Kidney epithelial cell (primary cell): ENCODE results near the gene DPP6. TPM values are rescaled to one million over a fixed set of nuclear protein-coding genes. Genes with fewer than 3 reads are reported as not detected.

Source experiments
- DNase-seq: peaks from one replicate; pipeline ENCODE4 v3.0.0-alpha.2; 2010; ENCODE audit warnings: low read depth
- H3K27me3 ChIP-seq: 2 replicates; pipeline ENCODE4 v1.6.0; 2011; ENCODE audit warnings: low read length; ENCODE audit not compliant: control insufficient read depth, insufficient read depth
- H3K36me3 ChIP-seq: 2 replicates; pipeline ENCODE4 v1.5.1; 2011; ENCODE audit warnings: low read length; ENCODE audit not compliant: control insufficient read depth, insufficient read depth
- H3K4me3 ChIP-seq: 2 replicates; pipeline ENCODE4 v1.5.1; 2011; ENCODE audit warnings: low read depth, mild to moderate bottlenecking, control low read depth, low read length
- CTCF ChIP-seq: IDR thresholded peaks from 2 replicates; pipeline ENCODE4 v1.5.1; 2011; ENCODE audit warnings: mild to moderate bottlenecking, moderate library complexity, low read length, control low read depth, inconsistent platforms; ENCODE audit not compliant: insufficient read depth, poor library complexity, severe bottlenecking
- total RNA-seq: library from RNA; depleted of rRNA; stranded (reverse); fragments of >200 nt; gene quantifications from 2 replicates; pipeline ENCODE4 v1.2.3, GENCODE V29; 2015

DPP6 gene
- total RNA-seq, 1 donor from 2014 or later: 0.84 TPM

GRCh38 chr7:154729056-154729455, 676.9 kb downstream of the DPP6 start:
- Histone ChIP-seq H3K36me3 (no peaks in the 10 kb centered on the region), H3K27me3 (no peaks in the 10 kb centered on the region), H3K4me3 (no peak overlapping the region)
- DNase-seq: no peak
- no peak for TF ChIP-seq CTCF

- TF ChIP-seq CTCF: no peak
- DNase-seq: no peak
- H3K27me3 ChIP-seq: no peaks in the 10 kb centered on the region
These were observed 683.6 kb downstream of the DPP6 start for GRCh38 chr7:154735766-154736165.

GRCh38 chr7:154736389-154736788, 684.2 kb downstream of the DPP6 start:
- H3K27me3 ChIP-seq: no peaks in the 10 kb centered on the region
- no peaks in the 10 kb centered on the region for H3K36me3 ChIP-seq
- no peak overlapping the region for H3K4me3 ChIP-seq
- no peak for DNase-seq
- TF ChIP-seq CTCF: no peak

More at GRCh38 chr7:154735766-154736165, 683.6 kb downstream of the DPP6 start:
- H3K4me3 ChIP-seq: no peak overlapping the region
- H3K36me3 ChIP-seq: no peaks in the 10 kb centered on the region

- no peak for DNase-seq
- Histone ChIP-seq H3K36me3 (no peaks in the 10 kb centered on the region), H3K4me3 (no peak overlapping the region), H3K27me3 (no peaks in the 10 kb centered on the region)
- TF ChIP-seq CTCF: no peak
These were observed 686.0 kb downstream of the DPP6 start for GRCh38 chr7:154738216-154738615.

- no peak for TF ChIP-seq CTCF
- DNase-seq: no peak
- H3K4me3 ChIP-seq: no peak overlapping the region
- no peaks in the 10 kb centered on the region for H3K27me3 ChIP-seq
- no peaks in the 10 kb centered on the region for H3K36me3 ChIP-seq
These were observed 688.9 kb downstream of the DPP6 start for GRCh38 chr7:154741131-154741530.

GRCh38 chr7:154743206-154743605, 691.0 kb downstream of the DPP6 start:
- DNase-seq: no peak

More at GRCh38 chr7:154743206-154743605, 691.0 kb downstream of the DPP6 start:
- H3K36me3 ChIP-seq: no peaks in the 10 kb centered on the region
- TF ChIP-seq CTCF: no peak
- no peaks in the 10 kb centered on the region for H3K27me3 ChIP-seq
- no peak overlapping the region for H3K4me3 ChIP-seq
